Dedifferentiated amniotic fluid mesenchymal stem cell (primary cell): ENCODE measurements around the gene PDGFA.

Experiments used
- DNase-seq: peaks from one replicate; pipeline ENCODE4 v3.0.0-alpha.2; 2016; ENCODE audit errors: extremely low spot score

Gene PDGFA

DNA sequence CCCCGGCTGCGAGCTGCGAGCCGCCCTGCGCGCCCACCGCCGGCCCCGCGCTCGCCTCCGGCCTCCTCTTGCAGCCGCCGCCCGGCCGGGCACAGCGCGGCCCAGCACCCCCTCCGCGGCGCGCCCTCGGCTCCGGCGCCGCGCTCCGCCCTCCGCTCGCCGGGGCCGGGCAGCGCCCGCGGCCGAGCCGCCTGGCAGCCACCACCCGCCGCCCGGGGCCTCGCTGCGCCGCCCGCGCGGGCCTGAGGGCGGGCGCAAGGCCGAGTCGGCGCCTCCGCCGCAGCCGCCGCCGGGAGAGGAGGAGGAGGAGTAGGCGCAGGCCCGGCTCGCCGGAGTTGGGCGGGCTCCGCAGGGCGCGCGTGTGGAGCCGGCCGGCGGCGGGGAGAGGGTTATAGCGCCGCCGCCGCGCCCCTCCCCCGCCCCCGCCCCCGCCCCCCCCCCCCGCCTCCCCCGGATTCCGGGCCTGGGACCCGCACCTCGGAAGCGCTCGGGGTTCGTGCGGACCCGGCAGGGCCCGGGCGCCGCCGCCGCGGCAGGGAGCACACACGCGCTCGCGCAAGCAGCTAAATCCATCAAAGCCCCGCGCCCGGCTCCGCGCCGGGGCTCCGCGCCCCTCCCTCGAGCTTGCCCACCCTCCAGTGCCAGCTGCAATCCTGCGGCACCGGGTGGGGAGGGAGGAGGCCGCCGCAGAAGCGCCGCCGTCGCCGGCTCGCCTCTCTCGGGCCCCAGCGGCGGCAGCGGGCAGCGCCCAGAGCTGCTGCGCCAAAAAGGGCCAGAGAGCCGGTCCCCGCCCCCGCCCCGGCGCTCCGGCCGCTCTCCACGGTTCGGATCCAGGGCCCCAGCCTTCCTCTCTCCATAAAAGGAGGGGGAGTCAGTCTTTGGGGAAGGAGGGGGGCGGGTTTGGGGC, at the start of gene PDGFA:
Gene PDGFA (minus strand): TSS at position 363 of the 907 bp plus-strand sequence. CDS start 845 bp downstream, outside the sequence.
- DNase-seq, result peak; percentile 54

- peak; percentile 55 for DNase-seq
These were observed 48.6 kb upstream of the PDGFA start for GRCh38 chr7:568031-568951.

DNA sequence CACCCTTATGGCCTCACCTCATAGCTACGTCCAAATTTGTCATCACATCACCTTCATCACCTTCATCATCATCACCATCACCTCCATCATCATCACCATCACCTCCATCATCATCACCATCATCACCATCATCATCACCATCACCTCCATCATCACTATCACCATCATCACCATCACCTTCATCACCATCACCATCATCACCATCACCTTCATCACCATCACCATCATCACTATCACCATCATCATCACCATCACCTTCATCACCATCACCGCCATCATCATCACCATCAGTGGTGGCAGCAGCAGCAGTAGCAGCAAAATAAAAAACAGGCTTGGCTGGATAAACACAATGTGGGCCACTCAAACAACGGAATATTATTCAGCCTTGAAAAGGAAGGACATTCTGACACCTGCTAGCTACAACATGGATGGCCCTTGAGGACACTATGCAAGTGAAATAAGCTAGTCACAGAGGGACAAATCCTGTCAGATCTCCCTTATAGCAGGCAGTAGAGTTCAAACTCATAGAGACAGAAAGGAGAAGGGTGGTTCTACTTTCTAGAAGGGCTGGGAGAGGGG, 47.7 kb upstream of the PDGFA start:
- no peak for DNase-seq

- DNase-seq, result no peak
These were observed 46.5 kb upstream of the PDGFA start for GRCh38 chr7:566100-566499.

DNA sequence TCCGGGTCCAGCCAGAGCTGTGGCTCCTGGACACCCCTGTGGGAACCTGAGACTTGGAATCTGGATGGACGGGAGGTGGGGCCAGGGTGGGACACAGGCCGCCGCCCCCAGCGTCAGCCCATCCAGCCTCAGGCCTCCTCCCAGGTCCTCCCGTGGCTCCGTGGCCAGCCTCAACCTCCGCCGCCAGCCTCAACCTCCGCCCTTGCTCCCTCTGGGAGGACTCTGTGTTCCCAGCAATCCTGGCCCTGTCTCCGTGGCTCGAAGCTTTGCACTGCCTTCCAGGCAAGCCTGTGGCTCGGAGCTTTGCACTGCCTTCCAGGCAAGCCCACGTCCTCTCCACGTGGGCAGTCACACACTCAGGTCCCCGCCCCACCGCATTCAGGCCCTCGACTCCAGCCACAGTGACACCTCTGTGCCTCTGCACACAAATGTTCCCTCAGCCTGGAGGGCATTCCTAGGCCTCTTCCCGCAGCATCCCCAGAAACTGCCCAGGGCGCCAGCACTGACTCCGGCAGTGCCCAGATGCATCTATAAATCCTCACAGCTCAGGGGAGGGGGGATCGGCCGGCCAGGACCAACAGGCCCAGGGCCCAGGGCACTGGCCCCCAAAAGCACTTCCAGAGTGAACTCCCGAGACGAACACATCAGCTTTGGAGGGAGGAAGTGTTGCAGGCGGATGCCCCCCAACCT, 44.7 kb upstream of the PDGFA start:
- no peak for DNase-seq

GRCh38 chr7:563629-564170, 44.1 kb upstream of the PDGFA start:
- no peak for DNase-seq

- DNase-seq, result no peak
These were observed 43.4 kb upstream of the PDGFA start for GRCh38 chr7:562789-563628.

- no peak for DNase-seq
These were observed 42.7 kb upstream of the PDGFA start for GRCh38 chr7:562374-562675.

GRCh38 chr7:561631-562373, 42.2 kb upstream of the PDGFA start:
- DNase-seq, result no peak

DNA sequence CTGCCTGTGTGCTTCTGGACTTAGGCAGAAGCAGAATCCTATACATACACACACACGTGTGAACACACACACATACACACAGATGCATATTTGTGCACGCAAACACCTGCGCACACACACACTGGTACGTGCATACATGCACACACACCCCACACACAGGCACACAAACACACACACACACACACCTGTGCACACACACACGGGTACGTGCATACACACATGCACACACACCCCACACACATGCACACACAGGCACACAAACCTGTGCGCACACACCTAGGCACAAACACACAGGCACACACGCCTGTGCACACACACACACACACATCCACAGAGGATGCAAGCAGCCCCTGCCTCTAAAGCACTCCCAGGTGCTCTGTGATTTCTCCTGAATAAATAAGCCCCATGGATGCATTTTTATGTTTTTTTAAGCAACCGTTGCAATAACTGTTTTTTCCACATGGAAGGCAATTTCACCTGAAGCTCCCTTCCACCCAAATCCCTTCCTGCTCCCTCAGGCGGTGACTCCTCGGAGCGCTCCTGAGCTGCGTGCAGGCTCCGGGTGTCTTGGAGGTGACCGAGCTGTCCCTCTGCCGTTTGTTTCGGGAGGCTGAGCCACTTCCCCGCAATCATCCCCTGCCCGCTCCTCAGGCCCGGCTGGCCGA, 41.5 kb upstream of the PDGFA start:
- DNase-seq, result no peak

DNA sequence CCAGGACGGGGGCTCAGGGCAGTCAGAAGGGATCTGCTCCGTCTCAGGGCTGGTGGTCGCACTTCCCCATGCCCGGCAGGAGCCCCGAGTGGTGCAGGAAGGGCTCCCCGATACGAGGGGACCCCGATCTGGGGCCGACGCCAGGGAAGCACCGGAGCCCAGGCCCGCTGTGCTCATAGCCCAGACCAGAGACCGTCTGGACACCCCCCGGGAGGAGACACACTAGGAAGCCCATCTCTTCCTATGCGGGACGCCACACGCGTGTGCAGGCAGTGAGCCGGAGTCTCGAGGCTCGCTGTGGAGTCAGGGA, 39.7 kb upstream of the PDGFA start:
- DNase-seq, result no peak

- no peak for DNase-seq
These were observed 37.9 kb upstream of the PDGFA start for GRCh38 chr7:557558-557881.

DNA sequence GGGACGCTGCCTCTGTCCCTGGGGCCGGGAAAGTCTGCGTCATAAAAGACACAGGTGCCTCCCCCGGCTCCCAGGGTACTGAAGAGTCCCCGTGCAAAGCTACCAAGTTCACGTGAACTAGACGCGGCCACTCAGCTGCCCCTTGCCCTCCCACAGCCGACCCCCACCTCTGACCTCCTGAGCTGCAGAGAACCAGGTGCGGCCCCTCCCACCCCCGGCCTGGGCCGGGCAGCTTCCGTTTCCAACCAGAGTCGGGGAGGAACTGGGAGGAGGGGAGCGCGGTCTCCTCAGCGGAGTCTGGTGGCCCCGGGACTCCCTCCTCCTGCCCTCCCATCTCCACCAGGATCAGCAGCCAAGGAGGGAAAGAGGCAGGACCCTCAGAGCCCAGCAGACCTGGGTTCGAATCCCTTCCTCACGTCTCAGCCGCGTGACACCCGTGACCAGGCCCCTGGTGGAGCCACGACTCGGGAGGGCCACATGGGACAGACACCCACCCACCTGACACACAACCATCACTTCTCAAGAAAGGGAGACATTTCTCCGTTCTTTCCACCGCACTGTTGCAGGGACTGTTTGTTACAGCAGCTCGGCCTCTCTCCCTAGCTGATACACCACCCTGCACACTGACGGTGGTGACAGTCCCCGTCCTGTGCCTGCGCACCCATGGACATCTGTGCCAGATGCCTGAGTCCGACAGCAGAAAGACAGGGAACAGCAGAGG, 37.4 kb upstream of the PDGFA start:
- no peak for DNase-seq

DNA sequence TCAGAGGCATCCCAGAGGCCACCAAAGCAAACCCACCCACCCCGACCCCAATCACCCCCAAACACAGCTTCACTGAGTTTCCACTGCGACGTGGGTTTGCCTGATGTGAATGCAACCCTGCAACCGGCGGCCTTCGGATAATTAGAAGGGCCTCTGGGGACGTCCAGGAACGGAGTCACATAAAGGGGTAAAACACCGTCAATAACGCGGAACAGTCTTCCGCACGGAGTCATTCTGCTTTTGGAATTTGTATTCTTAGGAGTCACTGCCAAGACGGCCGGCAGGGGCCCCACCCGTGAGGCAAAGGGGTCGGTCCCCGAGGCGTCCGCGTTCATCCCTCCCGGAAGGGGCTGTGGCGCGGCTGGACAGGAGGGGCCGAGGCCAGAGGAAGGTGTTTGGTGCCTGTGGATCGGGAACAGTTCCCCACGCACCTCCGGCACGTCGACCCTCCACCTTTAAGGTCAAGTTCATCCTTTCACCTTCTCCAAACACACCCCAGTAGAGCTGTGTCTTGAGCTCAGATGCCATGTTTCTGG, 36.7 kb upstream of the PDGFA start:
- DNase-seq, result no peak

GRCh38 chr7:555551-556160, 36.0 kb upstream of the PDGFA start:
- no peak for DNase-seq

- DNase-seq, result no peak
These were observed 34.0 kb upstream of the PDGFA start for GRCh38 chr7:553636-554111.

DNA sequence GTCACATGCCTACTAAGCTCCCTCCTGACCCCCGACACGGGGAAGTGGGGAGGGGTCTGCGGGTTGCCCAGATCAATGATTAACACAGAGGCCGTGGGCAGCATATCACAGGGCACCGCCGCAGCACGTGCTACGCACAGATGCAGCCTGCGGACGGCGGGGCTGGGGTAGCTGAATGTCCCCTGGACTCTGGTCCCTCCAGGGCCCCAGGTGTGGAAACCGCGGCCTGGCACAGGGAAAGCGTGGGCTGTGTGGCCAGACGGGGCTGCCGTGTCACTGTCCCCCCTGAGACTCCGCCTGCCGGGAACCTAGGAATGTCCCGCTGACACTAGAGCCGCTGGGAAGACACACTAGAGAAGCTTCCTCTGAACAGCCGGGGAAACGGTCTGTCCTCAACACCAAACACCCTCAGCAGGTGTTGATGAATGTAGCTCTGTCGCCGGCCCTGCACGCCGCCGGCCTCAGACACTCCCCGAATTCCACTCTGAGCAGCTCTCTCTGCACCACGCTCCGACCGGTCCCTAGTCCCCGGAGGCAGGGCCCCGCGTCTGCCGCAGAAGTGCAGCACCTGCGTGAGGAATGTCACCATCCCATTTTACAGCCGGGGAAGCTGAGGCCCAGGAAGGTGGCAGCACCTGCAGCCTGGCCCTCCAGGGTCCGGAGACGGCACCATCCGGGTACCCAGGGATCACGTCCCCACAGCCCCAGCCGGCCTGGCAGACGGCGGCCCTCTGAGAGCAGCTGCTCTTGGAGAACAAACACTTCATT, 33.4 kb upstream of the PDGFA start:
- DNase-seq, result no peak
